ENCODE results near the gene MAK. TPM values are rescaled to one million over a fixed set of nuclear protein-coding genes. Genes with fewer than 3 reads are reported as not detected.

MAK gene, protein sequence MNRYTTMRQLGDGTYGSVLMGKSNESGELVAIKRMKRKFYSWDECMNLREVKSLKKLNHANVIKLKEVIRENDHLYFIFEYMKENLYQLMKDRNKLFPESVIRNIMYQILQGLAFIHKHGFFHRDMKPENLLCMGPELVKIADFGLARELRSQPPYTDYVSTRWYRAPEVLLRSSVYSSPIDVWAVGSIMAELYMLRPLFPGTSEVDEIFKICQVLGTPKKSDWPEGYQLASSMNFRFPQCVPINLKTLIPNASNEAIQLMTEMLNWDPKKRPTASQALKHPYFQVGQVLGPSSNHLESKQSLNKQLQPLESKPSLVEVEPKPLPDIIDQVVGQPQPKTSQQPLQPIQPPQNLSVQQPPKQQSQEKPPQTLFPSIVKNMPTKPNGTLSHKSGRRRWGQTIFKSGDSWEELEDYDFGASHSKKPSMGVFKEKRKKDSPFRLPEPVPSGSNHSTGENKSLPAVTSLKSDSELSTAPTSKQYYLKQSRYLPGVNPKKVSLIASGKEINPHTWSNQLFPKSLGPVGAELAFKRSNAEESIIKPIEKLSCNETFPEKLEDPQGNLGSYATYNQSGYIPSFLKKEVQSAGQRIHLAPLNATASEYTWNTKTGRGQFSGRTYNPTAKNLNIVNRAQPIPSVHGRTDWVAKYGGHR
- 0.04 TPM in 1 of 2 replicates, not detected in the other for total RNA-seq

DNA sequence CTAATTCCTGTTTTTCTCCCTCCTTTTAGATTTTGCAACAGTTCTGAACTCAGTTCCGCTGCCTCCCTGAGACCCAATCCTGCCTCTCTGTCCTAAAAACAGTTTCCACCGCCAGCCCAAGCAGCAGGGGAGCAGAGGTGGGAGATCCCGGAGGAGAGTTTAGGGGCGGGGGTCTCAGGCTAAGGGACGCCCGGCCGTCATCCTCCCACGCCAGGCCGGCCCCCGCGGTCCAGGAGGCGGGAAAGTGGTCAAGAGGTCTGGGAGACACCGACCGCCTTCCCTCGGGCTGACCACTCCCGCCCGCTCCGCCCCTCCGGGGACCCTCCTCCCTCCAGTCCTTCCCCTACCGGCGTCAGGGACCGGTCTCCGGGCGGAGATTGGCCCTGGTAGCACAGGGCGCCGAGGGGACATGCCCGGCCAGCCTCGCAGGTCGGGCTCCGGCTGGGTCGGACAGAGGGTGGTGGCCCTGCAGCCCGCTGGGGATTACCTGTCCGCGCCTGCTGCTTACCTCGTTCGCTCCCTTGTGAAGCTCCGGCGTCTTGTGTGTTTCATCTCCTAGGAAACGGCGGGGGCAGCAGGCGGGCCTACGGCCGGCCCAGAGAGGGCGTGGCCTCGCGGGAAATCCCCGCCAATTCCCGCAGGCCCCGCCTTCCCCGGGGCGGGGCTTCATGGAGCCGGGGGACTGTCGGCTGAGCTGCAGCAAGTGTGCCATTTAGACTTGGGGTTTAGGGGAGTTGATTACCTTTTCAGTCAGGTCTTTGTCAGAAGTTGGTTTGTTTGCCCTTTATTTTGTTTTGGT, at the start of gene MAK:
TSS of gene MAK (minus strand) at position 545 of the 799 bp plus-strand sequence. CDS start 7,891 bp downstream, outside the sequence.

DNA sequence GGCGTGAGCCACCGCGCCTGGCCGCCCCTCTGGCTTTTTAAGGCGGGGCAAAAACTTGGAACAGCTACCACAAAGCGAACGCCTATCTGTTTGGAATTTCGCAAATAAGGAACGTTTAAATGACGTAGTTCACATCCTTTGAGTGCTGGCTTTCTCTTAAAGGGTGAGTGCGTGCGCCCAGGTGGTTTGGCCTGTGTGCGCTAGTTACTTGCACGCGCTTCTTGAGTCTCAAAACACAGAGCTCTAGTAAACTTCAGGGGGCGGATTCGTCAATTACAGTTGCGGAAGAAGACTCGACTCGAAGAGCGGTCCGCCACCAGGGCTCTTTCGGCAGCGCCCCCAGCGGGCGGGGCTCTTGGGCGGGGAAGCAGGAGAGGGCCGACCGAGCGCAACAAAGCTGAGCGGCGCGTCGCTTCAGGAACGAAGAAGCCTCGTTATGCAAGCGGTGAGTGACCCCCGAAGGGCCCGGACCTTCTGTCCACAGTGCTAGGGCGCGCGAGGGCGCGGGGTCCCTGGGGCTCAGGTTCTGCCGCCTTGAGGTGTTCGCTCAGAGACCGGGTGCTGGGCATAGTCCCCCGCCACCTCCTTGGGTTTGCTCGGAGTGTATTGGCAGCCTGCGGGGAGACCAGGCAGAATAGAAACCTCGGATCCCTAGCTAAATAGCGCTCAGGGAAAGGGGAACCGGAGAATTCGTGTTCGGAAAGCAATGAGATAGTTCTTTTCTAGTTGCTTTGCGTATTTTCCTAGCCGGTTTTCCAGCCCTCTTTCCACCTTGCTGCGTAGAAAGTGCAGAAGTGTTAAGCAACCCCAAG, 48.6 kb upstream of the MAK start, which contains the start of gene SYCP2L:
TSS of gene SYCP2L (plus strand) at position 362 of the 812 bp plus-strand sequence. CDS start at position 437, 75 bp downstream.

DNA sequence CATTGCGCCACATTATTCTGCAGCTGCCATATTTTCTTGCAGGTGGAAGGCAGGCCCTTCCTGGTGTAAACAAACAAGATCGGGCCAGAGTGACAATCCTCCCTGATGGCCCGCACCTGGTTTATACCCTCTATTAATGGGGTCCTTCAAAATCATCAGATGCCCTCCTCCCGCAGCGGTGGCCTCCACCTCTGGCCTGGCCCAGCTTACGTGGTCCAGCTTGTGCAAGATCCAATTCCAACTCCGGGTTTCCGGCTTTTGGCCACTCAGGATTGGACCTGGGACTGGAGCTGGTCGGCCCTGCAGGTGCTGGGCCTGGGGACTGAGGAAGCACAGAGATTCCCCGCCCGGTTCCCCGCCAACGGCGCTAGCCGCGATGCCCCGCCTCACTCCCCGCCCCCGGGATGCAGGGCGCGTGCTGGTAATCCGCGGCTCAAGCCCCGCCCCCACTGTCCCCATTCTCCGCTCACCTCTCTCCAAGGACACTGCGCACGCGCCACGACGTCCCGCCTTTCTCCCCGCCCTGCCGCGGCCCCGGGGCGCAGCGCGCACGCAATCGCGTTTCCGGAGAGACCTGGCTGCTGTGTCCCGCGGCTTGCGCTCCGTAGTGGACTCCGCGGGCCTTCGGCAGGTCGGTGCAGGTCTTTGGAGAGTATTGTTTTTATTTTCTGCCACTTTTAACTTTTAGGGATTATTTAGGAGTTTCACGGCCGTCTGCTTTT, 90.9 kb downstream of the MAK start, which contains the start of gene TMEM14B:
TSS of gene TMEM14B (plus strand) at position 555 of the 722 bp plus-strand sequence. CDS start 1,441 bp downstream, outside the sequence.

DNA sequence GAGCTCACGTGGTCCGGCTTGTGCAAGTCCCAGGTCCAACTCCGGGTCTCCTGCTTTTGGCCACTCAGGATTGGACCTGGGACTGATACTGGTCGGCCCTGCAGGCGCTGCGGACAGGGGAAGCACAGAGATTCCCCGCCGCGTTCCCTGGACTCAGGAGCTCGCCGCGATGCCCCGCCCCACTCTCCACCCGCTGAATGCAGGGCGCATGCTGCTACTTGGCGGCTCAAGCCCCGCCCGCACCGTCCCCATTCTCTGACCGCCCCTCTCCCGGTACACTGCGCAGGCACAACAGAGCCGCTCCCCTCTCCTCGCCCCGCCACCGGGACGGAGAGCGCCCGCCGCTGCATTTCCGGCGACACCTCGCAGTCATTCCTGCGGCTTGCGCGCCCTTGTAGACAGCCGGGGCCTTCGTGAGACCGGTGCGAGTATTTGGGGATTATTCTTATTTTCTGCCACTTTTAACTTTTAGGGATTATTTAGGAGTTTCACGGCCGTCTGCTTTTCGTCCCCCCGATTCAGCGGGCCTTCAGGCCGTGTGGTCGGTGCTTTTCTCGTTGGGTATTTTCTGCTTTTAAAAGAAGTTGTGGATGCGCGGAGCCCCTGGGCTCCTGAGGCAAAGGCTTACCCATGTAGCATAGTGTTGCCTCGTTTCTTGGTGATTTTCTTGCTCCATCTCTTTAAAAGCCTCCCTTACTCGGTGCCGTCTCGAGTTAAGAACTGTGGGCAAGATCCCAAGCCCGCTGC, 115.3 kb downstream of the MAK start, which contains the start of gene TMEM14C:
TSS of gene TMEM14C (plus strand) at position 251 of the 747 bp plus-strand sequence. CDS start 1,544 bp downstream, outside the sequence.

Other genes with a start within 250 kb of the MAK start
- 1.0 and 3.1 TPM in 2 replicates for gene C6orf52, start 143.9 kb downstream of the MAK start, total RNA-seq
- gene PAK1IP1, start 143.6 kb downstream of the MAK start, total RNA-seq, result 19.4 and 27.5 TPM in 2 replicates
- 187 and 241 TPM in 2 replicates for gene TMEM14C, start 115.5 kb downstream of the MAK start, total RNA-seq
- 76.3 and 78.1 TPM in 2 replicates for gene TMEM14B, start 90.7 kb downstream of the MAK start, total RNA-seq
- not detected in 2 replicates for gene GCM2, start 43.5 kb upstream of the MAK start, total RNA-seq
- 0.23 and 0.61 TPM in 2 replicates for gene SYCP2L, start 48.5 kb upstream of the MAK start, total RNA-seq
- 0.04 TPM in 1 of 2 replicates, not detected in the other for gene ELOVL2, start 205.8 kb upstream of the MAK start, total RNA-seq